GM12878 (cell line): ENCODE measurements around the gene DYNC2LI1.

ENCODE experiments used
- CTCF ChIP-seq, 3 experiments: IDR thresholded peaks in 2 of 3; conservative IDR thresholded peaks in 1 of 3; 2 replicates each; pipeline ENCODE4 v1.5.1; 2011; ENCODE audit warnings: low read depth in 3 of 3, low read length in 3 of 3, mild to moderate bottlenecking in 3 of 3, control low read depth in 2 of 3, moderate library complexity in 2 of 3, inconsistent platforms in 1 of 3, mixed read lengths in 1 of 3; ENCODE audit not compliant: control insufficient read depth in 2 of 3, insufficient read depth in 1 of 3; ENCODE audit errors: extremely low read depth in 1 of 3
- ESRRA ChIP-seq: IDR thresholded peaks from 2 replicates; pipeline ENCODE4 v1.6.1; 2012; ENCODE audit warnings: mild to moderate bottlenecking, low read length, improper control_type of control experiment
- JUND ChIP-seq: IDR thresholded peaks from 2 replicates; pipeline ENCODE4 v1.6.1; 2012; ENCODE audit warnings: low read depth, mild to moderate bottlenecking, low read length, improper control_type of control experiment, moderate library complexity
- SIN3A ChIP-seq: IDR thresholded peaks from 2 replicates; pipeline ENCODE4 v1.6.1; 2012; ENCODE audit warnings: low read depth, low read length, improper control_type of control experiment
- SPI1 ChIP-seq: IDR thresholded peaks from 2 replicates; pipeline ENCODE4 v1.6.1; 2011; ENCODE audit warnings: low read depth, mild to moderate bottlenecking, low read length, moderate library complexity, borderline replicate concordance; ENCODE audit not compliant: insufficient read depth

GRCh38 chr2:43790147-43790546 lies 16.3 kb downstream of the DYNC2LI1 start:
- TF ChIP-seq SPI1 (no peak), ESRRA (no peak), JUND (no peak), CTCF (IDR thresholded peaks at IDR 0.05 in 2 of 3, conservative IDR thresholded peaks at IDR 0.05 in 1 of 3; ENCODE audit: control insufficient read depth in 2 of 3, extremely low read depth in 1 of 3, insufficient read depth in 1 of 3, low read depth in 3 of 3, low read length in 3 of 3) (no peak), SIN3A (no peak)
